ENCODE data around the gene SEZ6L2.
"Not testable (repeated sequence)": the region's sequence is repeated elsewhere in the genome, so short reads cannot be mapped to it uniquely, and the experiment has no call there.

The SEZ6L2 gene

DNA sequence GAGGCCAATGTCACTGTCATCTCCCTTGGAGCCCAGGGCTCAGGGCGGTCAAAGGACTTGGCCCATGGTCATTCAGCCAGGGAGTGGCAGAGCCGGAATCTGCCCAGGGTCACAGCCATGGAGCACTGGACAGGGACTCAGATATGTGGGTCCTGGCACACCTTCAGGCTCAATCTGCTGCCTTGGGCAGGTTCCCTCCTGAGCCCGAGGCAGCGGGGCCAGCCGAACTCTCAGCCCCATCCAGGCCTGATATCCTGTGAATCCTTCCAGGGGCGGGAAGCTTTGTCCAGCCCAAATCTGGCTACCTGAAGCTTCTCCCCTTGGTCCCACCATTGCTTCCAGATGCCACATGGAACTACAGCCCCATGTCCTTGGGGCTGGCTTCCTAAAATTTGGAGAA, 24.1 kb downstream of the SEZ6L2 start:
- Histone ChIP-seq H3K4me3 (ENCODE audit: low read depth, low read length, poor library complexity, severe bottlenecking) (no peak overlapping the region), H3K27ac (ENCODE audit: low read depth, low read length, poor library complexity, severe bottlenecking) (no peak overlapping the region), H3K36me3 (ENCODE audit: insufficient read depth, low read length) (no peaks in the 10 kb centered on the region), H3K4me1 (ENCODE audit: insufficient read depth, low read length, severe bottlenecking) (no peaks in the 10 kb centered on the region), H3K79me2 (ENCODE audit: insufficient read depth, low read length) (no peaks in the 10 kb centered on the region), H3K9ac (ENCODE audit: low read length) (no peak overlapping the region), H2AFZ (ENCODE audit: low read length) (no peak overlapping the region), H3K9me2 (ENCODE audit: low read depth, low read length) (no peaks in the 10 kb centered on the region), H3K27me3 (ENCODE audit: insufficient read depth, low read length) (no peaks in the 10 kb centered on the region), H3F3A (ENCODE audit: insufficient read depth, low read length) (no peaks in the 10 kb centered on the region), H4K20me1 (ENCODE audit: insufficient read depth, low read length) (no peaks in the 10 kb centered on the region), H3K9me3 (ENCODE audit: low read length) (no peaks in the 10 kb centered on the region), H3K4me2 (ENCODE audit: low read length) (no peak overlapping the region)
- TF ChIP-seq CTCF (IDR thresholded peaks at IDR 0.05; ENCODE audit: low read length) = no peak
- no peak for TF ChIP-seq EZH2 (IDR thresholded peaks at IDR 0.05; ENCODE audit: borderline replicate concordance, low read length)

DNA sequence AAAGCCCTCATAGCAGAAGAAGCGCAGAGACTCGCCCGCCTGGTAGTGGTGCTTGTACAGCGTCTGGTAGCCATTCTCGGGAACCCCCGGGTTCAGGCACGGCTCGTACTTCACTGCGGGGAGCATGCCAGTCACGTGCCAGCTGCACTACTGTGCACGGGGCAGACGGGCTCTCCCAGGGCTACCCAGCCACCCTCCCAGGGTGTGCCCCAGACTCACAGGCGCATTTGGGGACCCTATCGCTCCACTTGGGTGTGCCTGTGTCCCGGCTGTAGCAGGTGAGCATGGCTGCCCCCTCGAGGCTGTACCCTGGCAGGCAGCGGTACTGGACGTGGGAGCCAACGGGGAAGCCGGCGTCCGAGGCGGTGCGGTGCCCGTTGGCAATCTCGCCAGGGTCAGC, 26.0 kb downstream of the SEZ6L2 start:
- no peak overlapping the region for H3K4me2 ChIP-seq (ENCODE audit: low read length)
- no peaks in the 10 kb centered on the region for H3K9me2 ChIP-seq (ENCODE audit: low read depth, low read length)
- no peaks in the 10 kb centered on the region for H3K79me2 ChIP-seq (ENCODE audit: insufficient read depth, low read length)
- H4K20me1 ChIP-seq (ENCODE audit: insufficient read depth, low read length) = no peaks in the 10 kb centered on the region
- no peak overlapping the region for H3K27ac ChIP-seq (ENCODE audit: low read depth, low read length, poor library complexity, severe bottlenecking)
- H3K4me1 ChIP-seq (ENCODE audit: insufficient read depth, low read length, severe bottlenecking) = no peaks in the 10 kb centered on the region
- H2AFZ ChIP-seq (ENCODE audit: low read length) = no peak overlapping the region
- H3K9ac ChIP-seq (ENCODE audit: low read length) = no peak overlapping the region
- no peaks in the 10 kb centered on the region for H3K36me3 ChIP-seq (ENCODE audit: insufficient read depth, low read length)
- H3F3A ChIP-seq (ENCODE audit: insufficient read depth, low read length) = no peaks in the 10 kb centered on the region
- H3K9me3 ChIP-seq (ENCODE audit: low read length) = no peaks in the 10 kb centered on the region
- H3K27me3 ChIP-seq (ENCODE audit: insufficient read depth, low read length) = no peaks in the 10 kb centered on the region
- H3K4me3 ChIP-seq (ENCODE audit: low read depth, low read length, poor library complexity, severe bottlenecking) = no peak overlapping the region
- TF ChIP-seq EZH2 (IDR thresholded peaks at IDR 0.05; ENCODE audit: borderline replicate concordance, low read length) (no peak), CTCF (IDR thresholded peaks at IDR 0.05; ENCODE audit: low read length) (no peak)

GRCh38 chr16:29871822-29872546, 27.4 kb downstream of the SEZ6L2 start:
- no peak overlapping the region for H3K4me2 ChIP-seq (ENCODE audit: low read length)
- no peaks in the 10 kb centered on the region for H3K36me3 ChIP-seq (ENCODE audit: insufficient read depth, low read length)
- no peak overlapping the region for H2AFZ ChIP-seq (ENCODE audit: low read length)
- no peaks in the 10 kb centered on the region for H4K20me1 ChIP-seq (ENCODE audit: insufficient read depth, low read length)
- no peaks in the 10 kb centered on the region for H3K4me1 ChIP-seq (ENCODE audit: insufficient read depth, low read length, severe bottlenecking)
- no peak overlapping the region for H3K9ac ChIP-seq (ENCODE audit: low read length)
- no peak for TF ChIP-seq EZH2 (IDR thresholded peaks at IDR 0.05; ENCODE audit: borderline replicate concordance, low read length)
- TF ChIP-seq CTCF (IDR thresholded peaks at IDR 0.05; ENCODE audit: low read length) = no peak
- no peaks in the 10 kb centered on the region for H3K79me2 ChIP-seq (ENCODE audit: insufficient read depth, low read length)
- no peak overlapping the region for H3K4me3 ChIP-seq (ENCODE audit: low read depth, low read length, poor library complexity, severe bottlenecking)
- no peaks in the 10 kb centered on the region for H3F3A ChIP-seq (ENCODE audit: insufficient read depth, low read length)
- H3K27me3 ChIP-seq (ENCODE audit: insufficient read depth, low read length) = 0 out of 2 replicates have a peak, but pooled peaks cover 5% of the 10 kb centered on the region
- no peaks in the 10 kb centered on the region for H3K9me3 ChIP-seq (ENCODE audit: low read length)
- no peaks in the 10 kb centered on the region for H3K9me2 ChIP-seq (ENCODE audit: low read depth, low read length)
- H3K27ac ChIP-seq (ENCODE audit: low read depth, low read length, poor library complexity, severe bottlenecking) = no peak overlapping the region

GRCh38 chr16:29869067-29869466, 30.3 kb downstream of the SEZ6L2 start:
- not testable (repeated sequence) for H3K9me3 ChIP-seq (ENCODE audit: low read length); H3K27ac ChIP-seq (ENCODE audit: low read depth, low read length, poor library complexity, severe bottlenecking); H4K20me1 ChIP-seq (ENCODE audit: insufficient read depth, low read length); H3K79me2 ChIP-seq (ENCODE audit: insufficient read depth, low read length); H3F3A ChIP-seq (ENCODE audit: insufficient read depth, low read length); H3K4me2 ChIP-seq (ENCODE audit: low read length); H3K9ac ChIP-seq (ENCODE audit: low read length); H2AFZ ChIP-seq (ENCODE audit: low read length); H3K4me1 ChIP-seq (ENCODE audit: insufficient read depth, low read length, severe bottlenecking); H3K9me2 ChIP-seq (ENCODE audit: low read depth, low read length); H3K4me3 ChIP-seq (ENCODE audit: low read depth, low read length, poor library complexity, severe bottlenecking); H3K36me3 ChIP-seq (ENCODE audit: insufficient read depth, low read length); H3K27me3 ChIP-seq (ENCODE audit: insufficient read depth, low read length)
